DMS153 treated with DMSO at 0.1 percent for 48 hours (cell line): ENCODE data around the gene CD96.

Experiments
- DNase-seq: peaks from one replicate; lab custom pipeline; 2025; ENCODE audit not compliant: unreplicated experiment; lab: John Stamatoyannopoulos, UW

CD96 gene

GRCh38 chr3:111592936-111593335, 50.9 kb downstream of the CD96 start:
- DNase-seq = no peak

GRCh38 chr3:111593666-111594065, 51.7 kb downstream of the CD96 start:
- no peak for DNase-seq

- no peak for DNase-seq
Measured at GRCh38 chr3:111594205-111594604, 52.2 kb downstream of the CD96 start.

- no peak for DNase-seq
Measured at GRCh38 chr3:111594781-111595180, 52.8 kb downstream of the CD96 start.

- no peak for DNase-seq
Measured at GRCh38 chr3:111595232-111595631, 53.2 kb downstream of the CD96 start, which contains the start of gene ZBED2. Gene ZBED2, minus strand, starts transcription at chr3:111595346. Its CDS starts 1,145 bp downstream, at chr3:111594201.

- DNase-seq = no peak
Measured at GRCh38 chr3:111596328-111596727, 54.3 kb downstream of the CD96 start.

GRCh38 chr3:111598139-111598538, 56.1 kb downstream of the CD96 start:
- no peak for DNase-seq

GRCh38 chr3:111598552-111598951, 56.6 kb downstream of the CD96 start:
- no peak for DNase-seq

- no peak for DNase-seq
Measured at GRCh38 chr3:111601810-111602209, 59.8 kb downstream of the CD96 start.

- DNase-seq = no peak
Measured at GRCh38 chr3:111603679-111604078, 61.7 kb downstream of the CD96 start.

GRCh38 chr3:111604119-111604518, 62.1 kb downstream of the CD96 start:
- DNase-seq = no peak

- no peak for DNase-seq
Measured at GRCh38 chr3:111605018-111605417, 63.0 kb downstream of the CD96 start.

GRCh38 chr3:111605493-111605892, 63.5 kb downstream of the CD96 start:
- no peak for DNase-seq

GRCh38 chr3:111607240-111607920, 65.4 kb downstream of the CD96 start:
- no peak for DNase-seq

- no peak for DNase-seq
Measured at GRCh38 chr3:111608383-111608782, 66.4 kb downstream of the CD96 start.

- DNase-seq = no peak
Measured at GRCh38 chr3:111609700-111610099, 67.7 kb downstream of the CD96 start.

- no peak for DNase-seq
Measured at GRCh38 chr3:111610189-111610588, 68.2 kb downstream of the CD96 start.

GRCh38 chr3:111610612-111611054, 68.6 kb downstream of the CD96 start:
- DNase-seq = no peak

- no peak for DNase-seq
Measured at GRCh38 chr3:111613294-111613693, 71.3 kb downstream of the CD96 start.

- DNase-seq = no peak
Measured at GRCh38 chr3:111615880-111616279, 73.9 kb downstream of the CD96 start.

GRCh38 chr3:111616417-111617105, 74.6 kb downstream of the CD96 start:
- no peak for DNase-seq

GRCh38 chr3:111617406-111617805, 75.4 kb downstream of the CD96 start:
- no peak for DNase-seq
